Fibroblast of lung (primary cell): Measurements from ENCODE around the gene ALDH1A2. TPM values are rescaled to one million over a fixed set of nuclear protein-coding genes. Genes with fewer than 3 reads are reported as not detected.

Experiments used
- DNase-seq, 2 donors: peaks; one replicate each; pipeline versions ENCODE4 v3.0.0 to v3.0.0-alpha.2; 2010; ENCODE audit warnings: low read depth in 2 of 2
- H2AFZ ChIP-seq: 2 replicates; pipeline ENCODE4 v1.5.1; 2012; ENCODE audit warnings: low read length, control low read depth, inconsistent platforms
- H3K27ac ChIP-seq: 2 replicates; pipeline ENCODE4 v1.5.1; 2011; ENCODE audit warnings: low read length, control low read depth; ENCODE audit not compliant: insufficient read depth
- H3K27me3 ChIP-seq: 2 replicates; pipeline ENCODE4 v1.5.1; 2011; ENCODE audit warnings: mild to moderate bottlenecking, low read length; ENCODE audit not compliant: control insufficient read depth, insufficient read depth
- H3K36me3 ChIP-seq: 2 replicates; pipeline ENCODE4 v1.5.1; 2011; ENCODE audit warnings: low read length; ENCODE audit not compliant: control insufficient read depth, insufficient read depth
- H3K4me1 ChIP-seq: 2 replicates; pipeline ENCODE4 v1.5.1; 2011; ENCODE audit warnings: low read length; ENCODE audit not compliant: control insufficient read depth, insufficient read depth; ENCODE audit errors: extremely low read depth
- H3K4me2 ChIP-seq: 2 replicates; pipeline ENCODE4 v1.5.1; 2011; ENCODE audit warnings: low read length, control low read depth; ENCODE audit not compliant: insufficient read depth; ENCODE audit errors: extremely low read depth
- H3K4me3 ChIP-seq, 4 experiments: fragments of 200-600 bp in 1 of 4; sonication (generic) in 1 of 4; replicated peaks in 1 of 4; 2 replicates each; pipeline ENCODE4 v1.5.1; 2011 to 2016; ENCODE audit warnings: low read length in 4 of 4, low read depth in 3 of 4, mild to moderate bottlenecking in 3 of 4, control low read depth in 2 of 4, inconsistent platforms in 1 of 4, mixed read lengths in 1 of 4; ENCODE audit not compliant: insufficient read depth in 1 of 4; ENCODE audit errors: control extremely low read depth in 1 of 4
- H3K79me2 ChIP-seq: 2 replicates; pipeline ENCODE4 v1.5.1; 2012; ENCODE audit warnings: mild to moderate bottlenecking, low read length, inconsistent platforms; ENCODE audit not compliant: control insufficient read depth, insufficient read depth
- H3K9ac ChIP-seq: 2 replicates; pipeline ENCODE4 v1.5.1; 2011; ENCODE audit warnings: mild to moderate bottlenecking, low read length, control low read depth; ENCODE audit not compliant: insufficient read depth
- H3K9me3 ChIP-seq: 2 replicates; pipeline ENCODE4 v1.5.1; 2012; ENCODE audit warnings: low read depth, low read length; ENCODE audit not compliant: control insufficient read depth, insufficient read depth
- H4K20me1 ChIP-seq: 2 replicates; pipeline ENCODE4 v1.5.1; 2011; ENCODE audit warnings: low read length; ENCODE audit not compliant: control insufficient read depth, insufficient read depth; ENCODE audit errors: extremely low read depth
- EZH2 ChIP-seq: IDR thresholded peaks from 2 replicates; pipeline ENCODE4 v1.5.1; 2012; ENCODE audit warnings: low read length, control low read depth, mild to moderate bottlenecking; ENCODE audit errors: missing control alignments
- polyA plus RNA-seq, 2 donors: library from polyadenylated mRNA; depleted of rRNA in 1 of 2; stranded (reverse) in 1 of 2; unstranded in 1 of 2; fragments of >200 nt; gene quantifications; 2 replicates each; pipeline ENCODE4 v1.2.1, GENCODE V29; 2011 to 2012; ENCODE audit warnings: missing spikeins in 1 of 2
- total RNA-seq: library from RNA; depleted of rRNA; stranded (reverse); fragments of >200 nt; gene quantifications from 2 replicates; pipeline ENCODE4 v1.2.1, GENCODE V29; 2014
- TF ChIP-seq, protein P1 (sequence below), 2 donors: IDR thresholded peaks in 1 of 2; conservative IDR thresholded peaks in 1 of 2; 1 replicate in 1 of 2; 2 replicates in 1 of 2; pipeline ENCODE4 v1.5.1; 2011 to 2012; ENCODE audit warnings: low read length in 2 of 2, control low read depth in 1 of 2, inconsistent platforms in 1 of 2, low read depth in 1 of 2, mild to moderate bottlenecking in 1 of 2

Gene ALDH1A2
- total and polyA plus RNA-seq, 2 donors (not counting 1 experiment from before 2014, with no cell fraction given) = 1.1 to 2.3 TPM

- no peaks in the 10 kb centered on the region for H3K36me3 ChIP-seq
- no peak overlapping the region for H3K4me2 ChIP-seq
- peaks cover 2% of the 10 kb centered on the region for H3K27me3 ChIP-seq
- no peak overlapping the region for H3K27ac ChIP-seq
- no peak for DNase-seq
- H3K4me3 ChIP-seq = no peak overlapping the region
- no peak overlapping the region for H2AFZ ChIP-seq
- H3K9me3 ChIP-seq = no peaks in the 10 kb centered on the region
- H4K20me1 ChIP-seq = no peaks in the 10 kb centered on the region
- H3K4me1 ChIP-seq = no peaks in the 10 kb centered on the region
- TF ChIP-seq EZH2 = no peak
- TF ChIP-seq, protein P1, sequence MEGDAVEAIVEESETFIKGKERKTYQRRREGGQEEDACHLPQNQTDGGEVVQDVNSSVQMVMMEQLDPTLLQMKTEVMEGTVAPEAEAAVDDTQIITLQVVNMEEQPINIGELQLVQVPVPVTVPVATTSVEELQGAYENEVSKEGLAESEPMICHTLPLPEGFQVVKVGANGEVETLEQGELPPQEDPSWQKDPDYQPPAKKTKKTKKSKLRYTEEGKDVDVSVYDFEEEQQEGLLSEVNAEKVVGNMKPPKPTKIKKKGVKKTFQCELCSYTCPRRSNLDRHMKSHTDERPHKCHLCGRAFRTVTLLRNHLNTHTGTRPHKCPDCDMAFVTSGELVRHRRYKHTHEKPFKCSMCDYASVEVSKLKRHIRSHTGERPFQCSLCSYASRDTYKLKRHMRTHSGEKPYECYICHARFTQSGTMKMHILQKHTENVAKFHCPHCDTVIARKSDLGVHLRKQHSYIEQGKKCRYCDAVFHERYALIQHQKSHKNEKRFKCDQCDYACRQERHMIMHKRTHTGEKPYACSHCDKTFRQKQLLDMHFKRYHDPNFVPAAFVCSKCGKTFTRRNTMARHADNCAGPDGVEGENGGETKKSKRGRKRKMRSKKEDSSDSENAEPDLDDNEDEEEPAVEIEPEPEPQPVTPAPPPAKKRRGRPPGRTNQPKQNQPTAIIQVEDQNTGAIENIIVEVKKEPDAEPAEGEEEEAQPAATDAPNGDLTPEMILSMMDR (conservative IDR thresholded peaks at IDR 0.05 in 1 of 2, IDR thresholded peaks at IDR 0.05 in 1 of 2; ENCODE audit: low read depth in 1 of 2, low read length in 2 of 2) = no peak
- H3K79me2 ChIP-seq = no peaks in the 10 kb centered on the region
- H3K9ac ChIP-seq = no peak overlapping the region
Observed at GRCh38 chr15:57951328-57951932, 114.1 kb downstream of the ALDH1A2 start.

DNA sequence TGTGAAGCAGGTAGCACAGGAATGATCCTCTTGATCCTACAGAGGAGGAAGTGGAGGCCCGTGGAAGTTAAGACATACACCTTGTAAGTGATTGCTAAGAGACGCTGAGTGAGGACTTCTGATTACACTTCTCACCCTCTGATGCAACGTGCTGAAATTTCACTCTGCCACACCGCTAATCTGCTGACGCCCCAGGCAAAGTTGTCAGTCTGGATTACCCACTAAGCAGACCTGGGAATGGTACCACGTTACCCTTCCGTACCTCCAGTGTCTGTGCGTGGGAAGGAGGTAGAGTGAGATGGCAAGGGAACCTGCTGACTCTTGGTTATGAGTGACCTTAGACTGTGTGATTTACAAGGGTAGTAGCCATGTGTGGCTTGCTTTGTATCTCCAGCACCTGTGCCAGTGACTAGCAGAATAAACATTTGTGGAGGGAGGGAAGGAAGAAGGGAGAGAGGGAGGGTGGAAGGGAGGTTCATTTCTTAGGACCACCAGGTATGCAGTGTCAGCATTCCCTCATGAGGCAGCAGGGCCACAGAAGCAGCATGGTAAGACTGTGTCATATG, 115.0 kb downstream of the ALDH1A2 start:
- no peak for DNase-seq
- no peak overlapping the region for H3K27ac ChIP-seq
- no peak overlapping the region for H3K9ac ChIP-seq
- no peak overlapping the region for H3K4me2 ChIP-seq
- H3K79me2 ChIP-seq = no peaks in the 10 kb centered on the region
- no peaks in the 10 kb centered on the region for H3K36me3 ChIP-seq
- no peak overlapping the region for H3K4me3 ChIP-seq
- peaks cover 2% of the 10 kb centered on the region for H3K27me3 ChIP-seq
- H4K20me1 ChIP-seq = no peaks in the 10 kb centered on the region
- no peak overlapping the region for H2AFZ ChIP-seq
- TF ChIP-seq EZH2 = no peak
- TF ChIP-seq, protein P1 (conservative IDR thresholded peaks at IDR 0.05 in 1 of 2, IDR thresholded peaks at IDR 0.05 in 1 of 2; ENCODE audit: low read depth in 1 of 2, low read length in 2 of 2) = no peak
- no peaks in the 10 kb centered on the region for H3K9me3 ChIP-seq
- H3K4me1 ChIP-seq = no peaks in the 10 kb centered on the region

DNA sequence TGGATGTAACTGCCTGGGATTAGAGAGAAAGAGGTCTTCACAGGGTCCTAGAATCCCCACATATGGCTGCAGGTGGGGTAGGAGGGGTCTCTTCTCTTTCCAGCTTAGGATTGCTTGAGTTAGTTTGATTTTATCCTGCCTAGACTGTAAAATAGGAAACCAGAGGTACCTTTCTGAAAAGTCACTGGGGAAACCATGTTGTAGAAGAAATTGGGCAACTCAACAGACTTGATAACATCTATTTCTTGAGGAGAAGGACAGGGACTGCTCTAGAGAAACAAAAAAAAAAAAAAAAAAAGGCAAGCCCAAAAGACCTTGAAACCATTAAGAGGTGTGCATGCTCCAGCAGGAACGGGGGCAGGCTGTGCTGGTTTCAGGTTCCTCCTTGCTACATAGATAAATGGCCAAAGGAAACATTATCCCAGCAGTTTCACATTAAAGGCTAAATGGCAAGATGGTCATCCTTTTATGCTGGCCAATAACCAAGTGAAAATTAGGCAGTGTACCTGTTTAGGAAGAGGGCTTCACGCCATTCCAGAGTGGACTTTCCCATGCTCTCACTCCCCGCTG, 116.1 kb downstream of the ALDH1A2 start:
- Histone ChIP-seq H3K27ac (no peak overlapping the region), H2AFZ (no peak overlapping the region), H3K4me3 (no peak overlapping the region), H3K4me2 (no peak overlapping the region), H3K27me3 (peaks cover 2% of the 10 kb centered on the region), H3K4me1 (no peaks in the 10 kb centered on the region), H4K20me1 (no peaks in the 10 kb centered on the region), H3K9ac (no peak overlapping the region), H3K79me2 (no peaks in the 10 kb centered on the region), H3K9me3 (no peaks in the 10 kb centered on the region), H3K36me3 (no peaks in the 10 kb centered on the region)
- DNase-seq = no peak
- TF ChIP-seq, protein P1 (conservative IDR thresholded peaks at IDR 0.05 in 1 of 2, IDR thresholded peaks at IDR 0.05 in 1 of 2; ENCODE audit: low read depth in 1 of 2, low read length in 2 of 2) = no peak
